Measurements from ENCODE around the gene SNX17. TPM values are rescaled to one million over a fixed set of nuclear protein-coding genes. Genes with fewer than 3 reads are reported as not detected.

The SNX17 gene
- total and polyA plus RNA-seq, 12 donors: 32.4 to 82.5 (median 68.8) TPM

- intact Hi-C loops (cut with DNase I): loop anchor here in 1 of 10 donors (10.0 kb wide), 1 partner anchor 603 kb away; no protein-coding TSS in a partner anchor
- WGBS, 2 donors: 82 to 83% methylated on average over 29 of the region's 29 CpGs
- DNase-seq: no peak
- ATAC-seq: peak in 2 of 8 donors; percentile 0 to 1
- Histone ChIP-seq H3K36me3 (peaks cover 0 to 79% (median 53%) of the 10 kb centered on the region in 9 donors), H3K4me3 (no peak overlapping the region), H3K9me3 (no peaks in the 10 kb centered on the region), H3K4me1 (peaks cover 5 to 33% (median 17%) of the 10 kb centered on the region in 9 donors), H3K27ac (peak overlapping the region in 1 of 10 donors; percentile 26), H3K27me3 (no peaks in the 10 kb centered on the region)
- peak in 5 of 9 donors; percentile 14 to 29 (median 23) for TF ChIP-seq CTCF (IDR thresholded peaks at IDR 0.05)
These were observed 7.8 kb downstream of the SNX17 start for GRCh38 chr2:27378096-27378808.

GRCh38 chr2:27378809-27379290 is 8.4 kb downstream of the SNX17 start:
- H3K27ac ChIP-seq: peak overlapping the region in 1 of 10 donors; percentile 81
- no peak for DNase-seq
- peaks cover 0 to 79% (median 52%) of the 10 kb centered on the region in 9 donors for H3K36me3 ChIP-seq
- no peaks in the 10 kb centered on the region for H3K27me3 ChIP-seq
- H3K4me3 ChIP-seq: peak overlapping the region in 1 of 10 donors; percentile 70
- WGBS, 2 donors: 74 to 85% methylated on average over 8 to 9 of the region's 9 CpGs
- ATAC-seq: peak in 1 of 8 donors; percentile 15
- no peaks in the 10 kb centered on the region for H3K9me3 ChIP-seq
- H3K4me1 ChIP-seq: peaks cover 5 to 33% (median 17%) of the 10 kb centered on the region in 9 donors
- intact Hi-C loops (cut with DNase I): loop anchor here in 1 of 10 donors (10.0 kb wide), 1 partner anchor 604 kb away; no protein-coding TSS in a partner anchor
- TF ChIP-seq CTCF (IDR thresholded peaks at IDR 0.05): no peak

- no peaks in the 10 kb centered on the region for H3K27me3 ChIP-seq
- WGBS, 2 donors: 89 to 91% methylated on average over 2 of the region's 2 CpGs
- ATAC-seq (no peak), DNase-seq (no peak)
- H3K9me3 ChIP-seq: no peaks in the 10 kb centered on the region
- peak overlapping the region in 7 of 10 donors; percentile 81 to 93 (median 90) for H3K27ac ChIP-seq
- H3K4me1 ChIP-seq: peaks cover 5 to 33% (median 17%) of the 10 kb centered on the region in 9 donors
- no peak for TF ChIP-seq CTCF (IDR thresholded peaks at IDR 0.05)
- intact Hi-C loops (cut with DNase I): loop anchor here in 1 of 10 donors (10.0 kb wide), 1 partner anchor 605 kb away; no protein-coding TSS in a partner anchor
- H3K4me3 ChIP-seq: peak overlapping the region in 8 of 10 donors; percentile 47 to 72 (median 67)
- H3K36me3 ChIP-seq: peaks cover 0 to 79% (median 52%) of the 10 kb centered on the region in 9 donors
These were observed 9.0 kb downstream of the SNX17 start for GRCh38 chr2:27379383-27379835.

GRCh38 chr2:27379836-27380625 is 9.6 kb downstream of the SNX17 start:
- DNase-seq: peak; percentile 74 to 80
- Histone ChIP-seq H3K4me3 (peak overlapping the region; percentile 29 to 72 (median 64)), H3K4me1 (peaks cover 5 to 33% (median 17%) of the 10 kb centered on the region in 9 donors), H3K36me3 (peaks cover 0 to 79% (median 52%) of the 10 kb centered on the region in 9 donors), H3K9me3 (no peaks in the 10 kb centered on the region), H3K27me3 (no peaks in the 10 kb centered on the region), H3K27ac (peak overlapping the region; percentile 61 to 93 (median 88))
- 1% methylated on average over 35 of the region's 35 CpGs for WGBS, 2 donors
- intact Hi-C loops (cut with DNase I): loop anchor here in 3 of 10 donors (1.0 to 10.0 kb wide), 3 partner anchors 29 to 605 kb away; partner anchors contain the start of genes PPM1G (in 2 of the 3) and NRBP1 (in 1 of the 3)
- no peak for TF ChIP-seq CTCF (IDR thresholded peaks at IDR 0.05)
- ATAC-seq: peak in 5 of 8 donors; percentile 7 to 47 (median 13)
